Neural progenitor cell (in vitro differentiated cells): Measurements from ENCODE around the gene NRG2. TPM values are rescaled to one million over a fixed set of nuclear protein-coding genes. Genes with fewer than 3 reads are reported as not detected.

Source experiments
- DNase-seq: peaks from one replicate; pipeline ENCODE4 v3.0.0-alpha.2; 2016; ENCODE audit warnings: low spot score
- H2AFZ ChIP-seq: fragments of 200-600 bp; sonication (generic); replicated peaks from 2 replicates; pipeline ENCODE4 v1.6.1; 2016; ENCODE audit warnings: antibody characterized with exemption
- H3F3A ChIP-seq: fragments of 200-600 bp; sonication (generic); 2 replicates; pipeline ENCODE4 v1.6.1; 2016; ENCODE audit warnings: antibody characterized with exemption, low read depth
- H3K27ac ChIP-seq: fragments of 200-600 bp; sonication (generic); 2 replicates; pipeline ENCODE4 v1.5.1; 2016; ENCODE audit warnings: mild to moderate bottlenecking
- H3K27me3 ChIP-seq: fragments of 200-600 bp; sonication (generic); 2 replicates; pipeline ENCODE4 v1.6.1; 2016; ENCODE audit warnings: mild to moderate bottlenecking, moderate library complexity
- H3K36me3 ChIP-seq: fragments of 200-600 bp; sonication (generic); 2 replicates; pipeline ENCODE4 v1.5.1; 2016
- H3K4me1 ChIP-seq: fragments of 200-600 bp; sonication (generic); 2 replicates; pipeline ENCODE4 v1.6.1; 2016; ENCODE audit warnings: mixed run types
- H3K4me2 ChIP-seq: fragments of 200-600 bp; sonication (generic); 2 replicates; pipeline ENCODE4 v1.6.1; 2016
- H3K4me3 ChIP-seq: fragments of 200-600 bp; sonication (generic); 2 replicates; pipeline ENCODE4 v1.5.1; 2016
- H3K79me2 ChIP-seq: fragments of 200-600 bp; sonication (generic); 2 replicates; pipeline ENCODE4 v1.6.1; 2016; ENCODE audit warnings: low read depth
- H3K9ac ChIP-seq: fragments of 200-600 bp; sonication (generic); 2 replicates; pipeline ENCODE4 v1.6.1; 2016
- H3K9me3 ChIP-seq: fragments of 200-600 bp; sonication (generic); 2 replicates; pipeline ENCODE4 v1.5.1; 2016; ENCODE audit warnings: low read depth
- H4K20me1 ChIP-seq: fragments of 200-600 bp; sonication (generic); 2 replicates; pipeline ENCODE4 v1.6.1; 2016; ENCODE audit warnings: low read depth
- H3K27ac Mint-ChIP-seq: 3 replicates; pipeline ENCODE4 v1.8.0; 2021; ENCODE audit warnings: mixed read lengths
- H3K27me3 Mint-ChIP-seq: 2 replicates; pipeline ENCODE4 v1.8.0; 2022; ENCODE audit warnings: low read depth, mild to moderate bottlenecking, inconsistent platforms, moderate library complexity, mixed read lengths; ENCODE audit not compliant: insufficient read depth
- H3K36me3 Mint-ChIP-seq: 3 replicates; pipeline ENCODE4 v1.8.0; 2021; ENCODE audit warnings: mixed read lengths
- H3K4me1 Mint-ChIP-seq: 3 replicates; pipeline ENCODE4 v1.8.0; 2021; ENCODE audit warnings: mixed read lengths
- H3K4me3 Mint-ChIP-seq: 3 replicates; pipeline ENCODE4 v1.8.0; 2021; ENCODE audit warnings: mild to moderate bottlenecking, moderate library complexity, mixed read lengths
- H3K9me3 Mint-ChIP-seq: 3 replicates; pipeline ENCODE4 v1.8.0; 2020; ENCODE audit warnings: mixed read lengths
- EZH2 ChIP-seq: fragments of 200-600 bp; sonication (generic); IDR thresholded peaks from 2 replicates; pipeline ENCODE4 v1.6.1; 2017; ENCODE audit warnings: antibody characterized with exemption, mild to moderate bottlenecking, moderate library complexity
- EZH2phosphoT487 ChIP-seq: fragments of 200-600 bp; sonication (generic); IDR thresholded peaks from 2 replicates; pipeline ENCODE4 v1.6.1; 2017; ENCODE audit warnings: antibody characterized with exemption
- total RNA-seq: library from RNA; depleted of rRNA; stranded (reverse); fragments of >200 nt; gene quantifications from 2 replicates; pipeline ENCODE4 v1.2.3, GENCODE V29; 2015; ENCODE audit warnings: low replicate concordance
- TF ChIP-seq, protein P1 (sequence below): fragments of 200-600 bp; sonication (generic); IDR thresholded peaks from 2 replicates; pipeline ENCODE4 v1.5.1; 2017; ENCODE audit warnings: antibody characterized with exemption, mild to moderate bottlenecking

Gene NRG2
- total RNA-seq, 1 donor from 2014 or later: 0.13 TPM

DNA sequence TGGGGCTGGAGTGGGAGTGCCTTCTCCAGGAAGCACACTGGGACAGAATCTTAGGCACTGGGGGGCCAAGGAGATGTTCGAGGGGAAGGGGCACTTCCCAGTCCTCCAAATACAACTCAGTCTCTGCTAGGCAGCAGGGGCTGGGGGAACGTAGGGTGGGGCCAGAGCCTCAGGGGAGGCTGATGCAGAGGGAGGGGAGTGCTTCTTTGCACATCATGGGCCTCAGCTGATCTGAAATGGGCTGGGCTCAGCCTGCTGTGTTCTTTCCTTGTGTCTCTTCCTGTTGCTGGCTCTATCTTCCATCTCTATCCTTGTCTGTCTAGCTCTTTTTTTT, 231.9 kb downstream of the NRG2 start:
- H3K4me3 Mint-ChIP-seq: no peak overlapping the region
- Histone ChIP-seq H3K27me3 (no peaks in the 10 kb centered on the region), H3K36me3 (no peaks in the 10 kb centered on the region), H4K20me1 (peaks cover 6% of the 10 kb centered on the region), H3K9me3 (no peaks in the 10 kb centered on the region), H3K4me1 (no peaks in the 10 kb centered on the region), H2AFZ (no peak overlapping the region), H3F3A (no peaks in the 10 kb centered on the region), H3K4me3 (no peak overlapping the region), H3K4me2 (no peak overlapping the region), H3K27ac (no peak overlapping the region), H3K79me2 (no peaks in the 10 kb centered on the region), H3K9ac (no peak overlapping the region)
- H3K9me3 Mint-ChIP-seq: no peaks in the 10 kb centered on the region
- no peaks in the 10 kb centered on the region for H3K4me1 Mint-ChIP-seq
- no peak for DNase-seq
- H3K36me3 Mint-ChIP-seq: no peaks in the 10 kb centered on the region
- H3K27ac Mint-ChIP-seq: no peak overlapping the region
- H3K27me3 Mint-ChIP-seq: peaks cover 7% of the 10 kb centered on the region
- TF ChIP-seq EZH2: no peak
- TF ChIP-seq, protein P1, sequence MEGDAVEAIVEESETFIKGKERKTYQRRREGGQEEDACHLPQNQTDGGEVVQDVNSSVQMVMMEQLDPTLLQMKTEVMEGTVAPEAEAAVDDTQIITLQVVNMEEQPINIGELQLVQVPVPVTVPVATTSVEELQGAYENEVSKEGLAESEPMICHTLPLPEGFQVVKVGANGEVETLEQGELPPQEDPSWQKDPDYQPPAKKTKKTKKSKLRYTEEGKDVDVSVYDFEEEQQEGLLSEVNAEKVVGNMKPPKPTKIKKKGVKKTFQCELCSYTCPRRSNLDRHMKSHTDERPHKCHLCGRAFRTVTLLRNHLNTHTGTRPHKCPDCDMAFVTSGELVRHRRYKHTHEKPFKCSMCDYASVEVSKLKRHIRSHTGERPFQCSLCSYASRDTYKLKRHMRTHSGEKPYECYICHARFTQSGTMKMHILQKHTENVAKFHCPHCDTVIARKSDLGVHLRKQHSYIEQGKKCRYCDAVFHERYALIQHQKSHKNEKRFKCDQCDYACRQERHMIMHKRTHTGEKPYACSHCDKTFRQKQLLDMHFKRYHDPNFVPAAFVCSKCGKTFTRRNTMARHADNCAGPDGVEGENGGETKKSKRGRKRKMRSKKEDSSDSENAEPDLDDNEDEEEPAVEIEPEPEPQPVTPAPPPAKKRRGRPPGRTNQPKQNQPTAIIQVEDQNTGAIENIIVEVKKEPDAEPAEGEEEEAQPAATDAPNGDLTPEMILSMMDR: no peak
- no peak for TF ChIP-seq EZH2phosphoT487

DNA sequence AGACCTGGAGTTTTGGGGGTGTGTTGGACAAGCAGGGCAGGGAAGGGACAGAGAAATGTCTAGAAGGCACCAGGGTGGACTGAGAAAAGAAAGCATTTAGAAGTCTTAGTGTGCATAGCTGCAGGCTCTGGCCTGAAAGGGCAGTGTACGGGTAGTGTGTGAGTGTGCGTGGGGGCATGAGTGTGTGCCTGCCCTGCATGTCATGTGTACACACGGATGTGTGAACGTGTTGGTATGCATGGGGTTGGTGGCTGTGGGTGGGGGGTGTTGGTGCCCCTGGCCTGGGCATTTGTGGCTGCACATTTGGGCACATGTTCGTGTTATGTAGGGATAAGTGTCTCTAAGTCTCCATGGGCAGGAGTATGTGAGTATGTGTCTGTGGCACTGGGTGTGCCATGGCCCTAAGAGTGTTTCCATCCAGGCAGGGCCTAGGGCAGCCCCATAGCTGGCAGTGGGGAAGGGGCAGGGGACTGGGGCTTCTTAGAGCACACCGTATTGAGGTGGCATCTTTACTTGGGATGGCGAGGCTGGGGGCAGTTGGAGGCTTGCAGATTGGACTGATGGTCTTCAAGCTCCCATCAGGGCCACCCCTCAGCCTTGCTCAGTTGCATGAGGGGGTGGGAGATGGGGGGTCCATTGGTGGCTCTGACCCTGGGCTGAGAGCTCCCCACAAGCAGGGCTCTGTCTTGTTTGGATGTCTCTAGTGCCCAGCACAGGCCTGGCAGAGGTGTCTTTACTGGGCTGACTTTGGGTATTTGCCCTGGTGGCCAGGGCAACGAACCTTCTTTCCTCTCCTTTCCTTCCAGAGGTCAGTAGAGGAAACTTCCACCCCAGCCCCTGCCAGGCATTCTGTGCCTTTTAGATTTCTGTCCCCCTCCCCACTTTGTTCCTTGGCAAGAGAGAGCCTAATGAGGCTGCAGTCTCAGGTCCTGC, 232.5 kb downstream of the NRG2 start:
- no peak for TF ChIP-seq EZH2phosphoT487
- TF ChIP-seq, protein P1: no peak
- no peak for TF ChIP-seq EZH2
- no peak for DNase-seq
- no peak overlapping the region for H3K4me3 ChIP-seq
- no peaks in the 10 kb centered on the region for H3K27me3 ChIP-seq
- H3K9ac ChIP-seq: no peak overlapping the region
- Mint-ChIP-seq H3K4me1 (no peaks in the 10 kb centered on the region), H3K36me3 (no peaks in the 10 kb centered on the region), H3K9me3 (no peaks in the 10 kb centered on the region), H3K4me3 (no peak overlapping the region), H3K27ac (no peak overlapping the region), H3K27me3 (peaks cover 9% of the 10 kb centered on the region)
- H3K9me3 ChIP-seq: no peaks in the 10 kb centered on the region
- no peaks in the 10 kb centered on the region for H3F3A ChIP-seq
- H4K20me1 ChIP-seq: peaks cover 6% of the 10 kb centered on the region
- no peak overlapping the region for H3K27ac ChIP-seq
- no peak overlapping the region for H3K4me2 ChIP-seq
- H2AFZ ChIP-seq: no peak overlapping the region
- H3K4me1 ChIP-seq: no peaks in the 10 kb centered on the region
- H3K79me2 ChIP-seq: no peaks in the 10 kb centered on the region
- H3K36me3 ChIP-seq: no peaks in the 10 kb centered on the region

DNA sequence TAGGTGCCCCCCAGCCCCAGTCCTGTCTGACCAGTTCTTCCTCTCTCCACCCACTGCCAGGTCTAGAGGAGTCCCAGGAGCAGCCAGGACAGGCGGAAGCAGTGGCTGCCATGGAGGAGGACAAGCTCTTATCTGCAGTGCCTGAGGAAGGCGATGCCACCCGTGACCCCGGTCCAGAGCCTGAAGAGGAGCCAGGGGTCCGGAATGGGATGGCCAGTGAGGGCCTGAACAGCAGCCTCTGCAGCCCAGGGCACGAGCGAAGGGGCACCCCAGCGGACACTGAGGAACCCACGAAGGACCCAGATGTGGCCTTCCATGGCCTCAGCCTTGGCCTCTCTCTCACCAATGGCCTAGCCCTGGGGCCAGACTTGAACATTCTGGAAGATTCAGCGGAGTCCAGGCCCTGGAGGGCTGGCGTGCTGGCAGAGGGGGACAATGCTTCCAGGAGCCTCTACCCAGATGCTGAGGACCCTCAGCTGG, 233.7 kb downstream of the NRG2 start:
- no peak overlapping the region for H3K9ac ChIP-seq
- no peak overlapping the region for H3K4me3 ChIP-seq
- H3F3A ChIP-seq: no peaks in the 10 kb centered on the region
- H3K36me3 ChIP-seq: no peaks in the 10 kb centered on the region
- Mint-ChIP-seq H3K27me3 (peaks cover 13% of the 10 kb centered on the region), H3K4me1 (no peaks in the 10 kb centered on the region), H3K27ac (no peak overlapping the region), H3K4me3 (no peak overlapping the region), H3K9me3 (no peaks in the 10 kb centered on the region), H3K36me3 (no peaks in the 10 kb centered on the region)
- peaks cover 6% of the 10 kb centered on the region for H4K20me1 ChIP-seq
- no peak for DNase-seq
- no peaks in the 10 kb centered on the region for H3K79me2 ChIP-seq
- H3K9me3 ChIP-seq: no peaks in the 10 kb centered on the region
- H3K27me3 ChIP-seq: no peaks in the 10 kb centered on the region
- no peaks in the 10 kb centered on the region for H3K4me1 ChIP-seq
- H3K27ac ChIP-seq: no peak overlapping the region
- TF ChIP-seq, protein P1: no peak
- no peak for TF ChIP-seq EZH2
- TF ChIP-seq EZH2phosphoT487: no peak
- H3K4me2 ChIP-seq: no peak overlapping the region
- H2AFZ ChIP-seq: no peak overlapping the region
